Fibroblast of peridontal ligament (primary cell): ENCODE measurements around the gene MYL7.
"Not testable (repeated sequence)": the region's sequence is repeated elsewhere in the genome, so short reads cannot be mapped to it uniquely, and the experiment has no call there.

ENCODE experiments used
- DNase-seq: peaks from one replicate; pipeline ENCODE4 v3.0.0-alpha.2; 2010; ENCODE audit errors: extremely low read depth

The MYL7 gene

GRCh38 chr7:44131173-44132029 lies 9.7 kb downstream of the MYL7 start:
- DNase-seq, result peak; percentile 24

GRCh38 chr7:44128721-44129582 lies 12.2 kb downstream of the MYL7 start:
- no peak for DNase-seq

GRCh38 chr7:44127161-44127560 lies 14.0 kb downstream of the MYL7 start:
- no peak for DNase-seq

GRCh38 chr7:44126574-44126973 lies 14.6 kb downstream of the MYL7 start:
- not testable (repeated sequence) for DNase-seq

GRCh38 chr7:44124822-44125202 lies 16.3 kb downstream of the MYL7 start:
- no peak for DNase-seq

GRCh38 chr7:44123190-44124003 lies 17.7 kb downstream of the MYL7 start, which contains the start of gene POLD2:
Gene POLD2, minus strand, starts transcription at chr7:44123548. Its CDS starts 1,495 bp downstream, at chr7:44122053.
- DNase-seq, result peak; percentile 90

- no peak for DNase-seq
Measured at GRCh38 chr7:44122529-44122928, 18.6 kb downstream of the MYL7 start.

GRCh38 chr7:44121761-44122420 lies 19.2 kb downstream of the MYL7 start:
- DNase-seq, result no peak

GRCh38 chr7:44120395-44120794 lies 20.7 kb downstream of the MYL7 start:
- DNase-seq, result no peak

- DNase-seq, result no peak
Measured at GRCh38 chr7:44119829-44120380, 21.2 kb downstream of the MYL7 start.

- DNase-seq, result no peak
Measured at GRCh38 chr7:44117801-44118429, 23.2 kb downstream of the MYL7 start.

GRCh38 chr7:44116789-44117666 lies 24.1 kb downstream of the MYL7 start:
- no peak for DNase-seq

- DNase-seq, result no peak
Measured at GRCh38 chr7:44116087-44116788, 24.9 kb downstream of the MYL7 start.

- DNase-seq, result no peak
Measured at GRCh38 chr7:44114586-44115310, 26.4 kb downstream of the MYL7 start.

- no peak for DNase-seq
Measured at GRCh38 chr7:44113764-44114354, 27.3 kb downstream of the MYL7 start.

- DNase-seq, result no peak
Measured at GRCh38 chr7:44112997-44113763, 28.0 kb downstream of the MYL7 start.
